ENCODE measurements around the gene COL6A6. TPM values are rescaled to one million over a fixed set of nuclear protein-coding genes. Genes with fewer than 3 reads are reported as not detected.
A peak's percentile ranks its signal among the peaks of the same experiment; 100 is the strongest.

Gene COL6A6
- total RNA-seq, 1 experiment from 2014 or later: not detected

DNA sequence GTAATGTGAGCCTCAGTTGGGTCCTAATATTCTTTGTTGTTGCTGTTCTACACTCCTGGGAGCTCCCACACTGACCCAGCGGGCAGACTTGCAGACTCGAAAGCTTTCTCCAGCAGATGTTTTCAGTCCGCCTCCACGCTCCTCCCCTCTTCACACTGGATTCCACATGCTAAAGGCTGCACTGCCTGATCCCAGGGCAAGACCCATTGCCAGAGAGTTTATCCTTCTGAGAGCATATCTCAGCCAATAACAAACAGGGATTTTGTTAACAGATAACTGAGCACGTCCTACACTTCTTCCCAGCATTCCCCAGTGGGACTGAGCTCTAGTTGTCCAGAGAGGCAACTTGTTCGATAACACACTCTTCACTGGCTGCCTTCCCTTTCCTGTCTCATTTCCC lies 8.0 kb upstream of the COL6A6 start:
- Histone ChIP-seq H3K36me3 (no peaks in the 10 kb centered on the region), H3K27ac (no peak overlapping the region), H3K4me3 (no peak overlapping the region), H3K9me3 (replicated peaks) (no peaks in the 10 kb centered on the region), H3K27me3 (replicated peaks) (peaks cover 5% of the 10 kb centered on the region), H3K4me1 (replicated peaks) (no peaks in the 10 kb centered on the region)
- no peak for DNase-seq (ENCODE audit: low read depth in 1 of 2, low spot score in 2 of 2)

DNA sequence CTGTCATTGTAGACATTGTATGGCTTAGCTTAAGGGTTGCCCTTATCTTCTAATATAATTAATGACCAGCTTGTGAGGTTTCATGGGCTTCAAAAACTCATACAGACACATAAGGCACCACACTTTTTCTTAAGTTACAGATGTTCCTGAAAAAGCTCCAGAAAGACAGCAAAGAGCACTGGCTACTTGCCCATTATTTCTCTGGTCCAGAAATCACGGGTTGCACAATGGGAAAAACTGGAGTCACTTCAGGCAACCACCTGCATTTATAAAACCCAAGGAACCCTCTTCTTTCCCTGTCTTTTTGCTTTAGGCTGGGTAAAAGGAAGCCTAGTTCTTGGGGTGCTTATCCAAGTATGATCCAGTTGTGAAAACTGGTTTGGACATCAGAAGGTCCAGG lies 2.3 kb upstream of the COL6A6 start:
- DNase-seq (ENCODE audit: low read depth in 1 of 2, low spot score in 2 of 2): no peak

GRCh38 chr3:130515755-130516154 lies 1.2 kb upstream of the COL6A6 start:
- H3K9me3 ChIP-seq (replicated peaks): no peaks in the 10 kb centered on the region
- no peak for DNase-seq (ENCODE audit: low read depth in 1 of 2, low spot score in 2 of 2)
- no peak overlapping the region for H3K27ac ChIP-seq
- H3K4me1 ChIP-seq (replicated peaks): no peaks in the 10 kb centered on the region
- no peak overlapping the region for H3K4me3 ChIP-seq
- H3K36me3 ChIP-seq: no peaks in the 10 kb centered on the region
- H3K27me3 ChIP-seq (replicated peaks): peaks cover 25% of the 10 kb centered on the region

More for the DNA sequence above, 2.3 kb upstream of the COL6A6 start:
- peaks cover 25% of the 10 kb centered on the region for H3K27me3 ChIP-seq (replicated peaks)
- no peaks in the 10 kb centered on the region for H3K4me1 ChIP-seq (replicated peaks)
- H3K9me3 ChIP-seq (replicated peaks): no peaks in the 10 kb centered on the region
- no peak overlapping the region for H3K27ac ChIP-seq
- no peaks in the 10 kb centered on the region for H3K36me3 ChIP-seq
- no peak overlapping the region for H3K4me3 ChIP-seq

GRCh38 chr3:130517602-130518001 lies 625 bp downstream of the COL6A6 start:
- DNase-seq (ENCODE audit: low read depth in 1 of 2, low spot score in 2 of 2): no peak
- peaks cover 25% of the 10 kb centered on the region for H3K27me3 ChIP-seq (replicated peaks)
- H3K4me3 ChIP-seq: no peak overlapping the region
- no peaks in the 10 kb centered on the region for H3K4me1 ChIP-seq (replicated peaks)
- H3K9me3 ChIP-seq (replicated peaks): no peaks in the 10 kb centered on the region
- no peak overlapping the region for H3K27ac ChIP-seq
- H3K36me3 ChIP-seq: no peaks in the 10 kb centered on the region

DNA sequence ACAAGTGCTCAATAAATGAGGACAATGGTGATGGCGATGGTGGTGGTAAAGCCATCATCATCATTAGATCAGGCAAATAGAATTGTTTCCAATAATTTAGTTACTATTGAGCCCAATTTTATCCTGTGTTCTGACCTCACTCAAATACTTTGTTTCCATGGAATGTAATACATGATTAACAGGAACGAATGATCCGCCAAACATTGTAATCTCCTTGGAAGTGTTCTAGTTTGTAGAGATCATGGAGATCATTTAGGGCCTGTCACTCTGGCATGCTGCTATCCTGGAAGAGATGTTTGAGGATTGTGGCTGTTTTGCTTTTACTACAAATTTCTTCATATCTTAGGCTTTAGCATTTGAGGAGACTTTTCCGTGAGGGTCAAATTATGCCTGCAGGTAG lies 2.8 kb downstream of the COL6A6 start:
- Histone ChIP-seq H3K4me3 (no peak overlapping the region), H3K4me1 (replicated peaks) (no peaks in the 10 kb centered on the region), H3K27me3 (replicated peaks) (peaks cover 32% of the 10 kb centered on the region), H3K27ac (no peak overlapping the region), H3K9me3 (replicated peaks) (no peaks in the 10 kb centered on the region), H3K36me3 (no peaks in the 10 kb centered on the region)
- no peak for DNase-seq (ENCODE audit: low read depth in 1 of 2, low spot score in 2 of 2)

GRCh38 chr3:130522399-130522798 lies 5.4 kb downstream of the COL6A6 start:
- Histone ChIP-seq H3K36me3 (no peaks in the 10 kb centered on the region), H3K4me3 (no peak overlapping the region), H3K9me3 (replicated peaks) (no peaks in the 10 kb centered on the region), H3K27ac (no peak overlapping the region), H3K4me1 (replicated peaks) (no peaks in the 10 kb centered on the region), H3K27me3 (replicated peaks) (peaks cover 28% of the 10 kb centered on the region)
- no peak for DNase-seq (ENCODE audit: low read depth in 1 of 2, low spot score in 2 of 2)

GRCh38 chr3:130527426-130527825 lies 10.4 kb downstream of the COL6A6 start:
- no peak overlapping the region for H3K27ac ChIP-seq
- no peak for DNase-seq (ENCODE audit: low read depth in 1 of 2, low spot score in 2 of 2)
- H3K9me3 ChIP-seq (replicated peaks): no peaks in the 10 kb centered on the region; the same call in 1 of the 2 replicates

GRCh38 chr3:130528120-130528519 lies 11.1 kb downstream of the COL6A6 start:
- no peaks in the 10 kb centered on the region; the same call in 1 of the 2 replicates for H3K9me3 ChIP-seq (replicated peaks)
- H3K27me3 ChIP-seq (replicated peaks): peaks cover 15% of the 10 kb centered on the region; the same call in 1 of the 2 replicates
- H3K4me3 ChIP-seq: no peak overlapping the region
- no peaks in the 10 kb centered on the region for H3K4me1 ChIP-seq (replicated peaks)
- no peak overlapping the region for H3K27ac ChIP-seq
- H3K36me3 ChIP-seq: no peaks in the 10 kb centered on the region
- no peak for DNase-seq (ENCODE audit: low read depth in 1 of 2, low spot score in 2 of 2)

More at GRCh38 chr3:130527426-130527825, 10.4 kb downstream of the COL6A6 start:
- peaks cover 15% of the 10 kb centered on the region; the same call in 1 of the 2 replicates for H3K27me3 ChIP-seq (replicated peaks)
- no peak overlapping the region for H3K4me3 ChIP-seq
- no peaks in the 10 kb centered on the region for H3K36me3 ChIP-seq
- H3K4me1 ChIP-seq (replicated peaks): no peaks in the 10 kb centered on the region

DNA sequence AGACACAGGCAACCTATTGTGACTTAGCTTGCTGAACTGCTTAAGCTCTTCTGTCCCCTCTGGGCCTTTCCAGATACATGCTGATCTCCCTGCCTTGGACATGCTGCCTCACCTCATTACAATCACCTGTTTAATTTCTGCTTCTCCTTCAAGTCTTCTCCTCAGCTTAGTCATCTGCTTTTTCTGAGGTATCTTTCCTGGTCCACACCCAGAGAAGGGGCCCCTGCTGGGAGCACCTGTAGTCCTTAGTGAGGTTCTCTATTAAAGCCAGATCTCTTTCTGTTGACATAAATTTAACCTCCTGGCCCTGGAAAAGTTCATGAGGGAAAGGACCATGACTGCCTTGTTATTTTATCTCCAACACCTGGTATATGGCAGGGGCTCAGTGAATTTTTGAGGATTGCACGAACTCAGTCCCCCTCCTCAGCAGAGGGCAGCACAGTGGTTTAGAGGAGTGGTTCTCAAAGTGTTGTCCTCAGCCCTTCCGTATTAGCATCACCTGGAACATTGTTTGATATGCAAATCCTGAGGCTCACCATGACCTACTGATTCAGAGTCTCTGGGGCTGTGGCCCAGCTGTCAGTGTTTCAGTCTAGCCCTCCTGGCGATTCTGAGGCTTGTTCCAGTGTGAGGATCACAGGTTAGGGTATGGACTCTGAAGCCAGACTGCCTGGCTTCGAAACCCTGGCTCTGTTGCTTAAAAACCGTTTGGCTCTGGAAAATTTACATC lies 12.7 kb downstream of the COL6A6 start:
- no peaks in the 10 kb centered on the region; the same call in 1 of the 2 replicates for H3K9me3 ChIP-seq (replicated peaks)
- H3K36me3 ChIP-seq: no peaks in the 10 kb centered on the region
- H3K4me1 ChIP-seq (replicated peaks): no peaks in the 10 kb centered on the region
- no peak for DNase-seq (ENCODE audit: low read depth in 1 of 2, low spot score in 2 of 2)
- 0 out of 2 replicates have a peak, but pooled peaks cover 8% of the 10 kb centered on the region for H3K27me3 ChIP-seq (replicated peaks)
- no peak overlapping the region for H3K4me3 ChIP-seq
- no peak overlapping the region for H3K27ac ChIP-seq

- DNase-seq (ENCODE audit: low read depth in 1 of 2, low spot score in 2 of 2): no peak
- no peaks in the 10 kb centered on the region for H3K27me3 ChIP-seq (replicated peaks)
- H3K9me3 ChIP-seq (replicated peaks): no peaks in the 10 kb centered on the region; the same call in 1 of the 2 replicates
- H3K36me3 ChIP-seq: no peaks in the 10 kb centered on the region
- no peaks in the 10 kb centered on the region for H3K4me1 ChIP-seq (replicated peaks)
- H3K4me3 ChIP-seq: no peak overlapping the region
- no peak overlapping the region for H3K27ac ChIP-seq
Observed at GRCh38 chr3:130533247-130533646, 16.3 kb downstream of the COL6A6 start.

DNA sequence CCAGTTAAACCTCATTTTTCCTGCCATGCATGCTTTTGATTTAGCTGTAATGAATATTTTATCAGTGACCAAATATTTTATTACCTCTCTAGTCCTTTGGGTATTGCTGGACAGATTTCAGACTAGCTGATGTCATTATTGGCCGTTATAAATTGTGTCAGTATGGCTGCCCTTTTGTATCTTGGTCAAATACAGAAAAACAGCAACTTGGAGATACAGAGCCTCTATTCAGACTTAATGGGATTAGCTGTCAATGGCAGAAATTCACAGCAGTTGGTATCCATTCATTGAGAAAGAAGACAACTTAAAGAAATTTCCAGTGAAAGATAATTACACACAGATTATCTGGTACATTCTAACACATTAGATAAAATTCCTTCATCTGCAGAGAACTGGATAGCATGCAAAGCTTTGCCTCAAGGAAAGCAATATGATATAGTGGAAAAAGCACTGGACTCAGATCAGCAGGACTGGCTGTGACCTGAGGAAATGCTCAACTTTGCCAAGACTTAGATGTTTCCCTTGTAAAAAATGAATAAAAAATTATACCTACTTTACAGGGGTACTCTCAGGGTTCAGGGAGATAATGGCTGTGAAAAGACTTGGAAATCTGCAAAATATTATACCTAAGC lies 20.8 kb downstream of the COL6A6 start:
- Histone ChIP-seq H3K27ac (no peak overlapping the region), H3K4me1 (replicated peaks) (no peaks in the 10 kb centered on the region), H3K4me3 (no peak overlapping the region), H3K27me3 (replicated peaks) (no peaks in the 10 kb centered on the region), H3K9me3 (replicated peaks) (no peaks in the 10 kb centered on the region), H3K36me3 (no peaks in the 10 kb centered on the region)
- DNase-seq (ENCODE audit: low read depth in 1 of 2, low spot score in 2 of 2): no peak

DNA sequence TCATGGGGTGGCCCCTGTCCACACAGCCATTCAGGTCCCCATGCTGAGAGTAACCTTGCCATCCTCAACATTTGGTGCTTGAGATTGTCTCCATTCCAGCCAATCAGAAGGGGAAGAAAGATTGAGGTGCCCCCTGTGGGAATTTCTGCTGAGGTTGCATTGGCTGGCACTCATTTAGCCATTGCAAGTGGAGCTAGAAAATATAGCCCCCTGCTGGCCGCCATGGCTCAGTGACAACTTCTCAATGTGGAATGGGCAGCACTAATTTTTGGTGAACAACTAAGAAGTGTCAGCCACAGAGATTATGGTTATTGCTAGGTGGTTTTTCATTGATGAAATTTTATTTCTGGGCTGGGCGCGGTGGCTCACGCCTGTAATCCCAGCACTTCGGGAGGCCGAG lies 22.0 kb downstream of the COL6A6 start:
- Histone ChIP-seq H3K27ac (no peak overlapping the region), H3K4me1 (replicated peaks) (no peaks in the 10 kb centered on the region), H3K9me3 (replicated peaks) (no peaks in the 10 kb centered on the region), H3K27me3 (replicated peaks) (no peaks in the 10 kb centered on the region), H3K4me3 (no peak overlapping the region), H3K36me3 (no peaks in the 10 kb centered on the region)
- DNase-seq (ENCODE audit: low read depth in 1 of 2, low spot score in 2 of 2): peak in 1 of 2 experiments; percentile 12

DNA sequence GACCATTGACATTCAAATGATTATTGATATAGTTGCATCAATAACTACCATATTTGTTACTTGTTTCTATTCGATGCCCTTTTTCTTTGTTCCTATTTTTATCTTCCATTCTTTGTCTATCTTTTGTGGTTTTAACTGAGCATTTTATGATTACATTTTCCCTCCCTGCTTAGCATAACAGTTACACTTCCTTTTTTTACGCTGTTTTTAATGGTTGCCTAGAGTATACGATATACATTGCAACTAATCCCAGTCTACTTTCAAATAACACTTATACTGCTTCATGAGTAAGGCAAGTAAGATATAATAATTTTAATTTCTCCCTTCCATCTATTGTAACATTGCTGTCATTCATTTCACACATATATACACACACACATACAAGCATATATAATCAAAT lies 26.3 kb downstream of the COL6A6 start:
- Histone ChIP-seq H3K4me3 (no peak overlapping the region), H3K36me3 (no peaks in the 10 kb centered on the region), H3K4me1 (replicated peaks) (no peaks in the 10 kb centered on the region), H3K9me3 (replicated peaks) (no peaks in the 10 kb centered on the region), H3K27me3 (replicated peaks) (no peaks in the 10 kb centered on the region), H3K27ac (no peak overlapping the region)
- DNase-seq (ENCODE audit: low read depth in 1 of 2, low spot score in 2 of 2): no peak

GRCh38 chr3:130546920-130547679 lies 30.1 kb downstream of the COL6A6 start:
- Histone ChIP-seq H3K36me3 (no peaks in the 10 kb centered on the region), H3K27ac (no peak overlapping the region), H3K27me3 (replicated peaks) (no peaks in the 10 kb centered on the region), H3K4me3 (no peak overlapping the region), H3K4me1 (replicated peaks) (no peaks in the 10 kb centered on the region), H3K9me3 (replicated peaks) (no peaks in the 10 kb centered on the region)
- DNase-seq (ENCODE audit: low read depth in 1 of 2, low spot score in 2 of 2): no peak

Data from SJSA1 (cell line).